Measurements from ENCODE around the gene SYNJ2BP.

DNA sequence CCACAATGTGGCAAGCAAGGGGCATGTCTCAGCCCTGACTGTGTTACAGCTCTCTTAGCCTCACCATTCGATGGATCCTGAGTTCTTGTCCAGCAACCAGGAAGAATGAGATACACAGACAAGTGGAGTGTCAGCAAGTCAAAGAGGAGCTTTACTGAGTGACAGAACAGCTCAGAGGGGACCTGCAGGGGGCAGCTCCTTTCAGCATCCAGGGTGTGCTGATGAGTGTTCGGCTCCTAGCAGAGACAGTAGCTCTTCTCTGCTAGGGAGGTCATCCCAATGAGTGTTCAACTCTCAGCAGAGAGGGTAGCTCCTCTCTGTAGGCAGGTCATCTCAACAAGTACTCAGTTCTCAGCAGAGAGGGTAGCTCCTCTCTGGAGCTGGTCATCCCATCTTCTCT is 19.1 kb downstream of the SYNJ2BP start:
- TF ChIP-seq, protein P1, sequence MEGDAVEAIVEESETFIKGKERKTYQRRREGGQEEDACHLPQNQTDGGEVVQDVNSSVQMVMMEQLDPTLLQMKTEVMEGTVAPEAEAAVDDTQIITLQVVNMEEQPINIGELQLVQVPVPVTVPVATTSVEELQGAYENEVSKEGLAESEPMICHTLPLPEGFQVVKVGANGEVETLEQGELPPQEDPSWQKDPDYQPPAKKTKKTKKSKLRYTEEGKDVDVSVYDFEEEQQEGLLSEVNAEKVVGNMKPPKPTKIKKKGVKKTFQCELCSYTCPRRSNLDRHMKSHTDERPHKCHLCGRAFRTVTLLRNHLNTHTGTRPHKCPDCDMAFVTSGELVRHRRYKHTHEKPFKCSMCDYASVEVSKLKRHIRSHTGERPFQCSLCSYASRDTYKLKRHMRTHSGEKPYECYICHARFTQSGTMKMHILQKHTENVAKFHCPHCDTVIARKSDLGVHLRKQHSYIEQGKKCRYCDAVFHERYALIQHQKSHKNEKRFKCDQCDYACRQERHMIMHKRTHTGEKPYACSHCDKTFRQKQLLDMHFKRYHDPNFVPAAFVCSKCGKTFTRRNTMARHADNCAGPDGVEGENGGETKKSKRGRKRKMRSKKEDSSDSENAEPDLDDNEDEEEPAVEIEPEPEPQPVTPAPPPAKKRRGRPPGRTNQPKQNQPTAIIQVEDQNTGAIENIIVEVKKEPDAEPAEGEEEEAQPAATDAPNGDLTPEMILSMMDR (IDR thresholded peaks at IDR 0.05 in 8 of 11, conservative IDR thresholded peaks at IDR 0.05 in 3 of 11): no peak
- no peak for TF ChIP-seq POLR2A (IDR thresholded peaks at IDR 0.05)
- no peak for TF ChIP-seq POLR2AphosphoS5 (IDR thresholded peaks at IDR 0.05)
